Skin epidermis (tissue), 12 donors: ENCODE data around the gene PIWIL1.

Source experiments
- H3K27ac ChIP-seq, 21 experiments: fragments of 200-600 bp; sonication (generic) in 11 of 21; one replicate each; pipeline ENCODE4 v1.5.0; 2020; ENCODE audit warnings: mild to moderate bottlenecking in 3 of 21, inconsistent platforms in 2 of 21, moderate library complexity in 2 of 21
- H3K4me3 ChIP-seq, 7 experiments: fragments of 200-600 bp; sonication (generic) in 2 of 7; one replicate each; pipeline ENCODE4 v1.5.0; 2020; ENCODE audit warnings: inconsistent platforms in 2 of 7, mild to moderate bottlenecking in 2 of 7, moderate library complexity in 1 of 7

The PIWIL1 gene

GRCh38 chr12:130337488-130338303 lies at the start of gene PIWIL1:
TSS of gene PIWIL1 (plus strand) at chr12:130337887. CDS start at chr12:130342592, 4,705 bp downstream.
- no peak within 1 kb of the TSS for H3K27ac ChIP-seq
- no peak within 1 kb of the TSS for H3K4me3 ChIP-seq

- Histone ChIP-seq H3K27ac (peak overlapping the region in 1 of 21 experiments; percentile 22), H3K4me3 (no peak overlapping the region)
Observed at GRCh38 chr12:130288206-130288605, 49.5 kb upstream of the PIWIL1 start.

- Histone ChIP-seq H3K4me3 (no peak overlapping the region), H3K27ac (peak overlapping the region in 1 of 21 experiments; percentile 22)
Observed at GRCh38 chr12:130288691-130289090, 49.0 kb upstream of the PIWIL1 start.

GRCh38 chr12:130290114-130290513 lies 47.6 kb upstream of the PIWIL1 start:
- Histone ChIP-seq H3K4me3 (no peak overlapping the region), H3K27ac (no peak overlapping the region)

GRCh38 chr12:130298322-130299021 lies 39.2 kb upstream of the PIWIL1 start:
- Histone ChIP-seq H3K4me3 (no peak overlapping the region), H3K27ac (no peak overlapping the region)

GRCh38 chr12:130299574-130299973 lies 38.1 kb upstream of the PIWIL1 start:
- no peak overlapping the region for H3K27ac ChIP-seq
- no peak overlapping the region for H3K4me3 ChIP-seq

- no peak overlapping the region for H3K27ac ChIP-seq
- no peak overlapping the region for H3K4me3 ChIP-seq
Observed at GRCh38 chr12:130300090-130300489, 37.6 kb upstream of the PIWIL1 start.

GRCh38 chr12:130300737-130301535 lies 36.8 kb upstream of the PIWIL1 start:
- no peak overlapping the region for H3K27ac ChIP-seq
- no peak overlapping the region for H3K4me3 ChIP-seq

GRCh38 chr12:130301559-130301958 lies 36.1 kb upstream of the PIWIL1 start:
- H3K27ac ChIP-seq = no peak overlapping the region
- no peak overlapping the region for H3K4me3 ChIP-seq

GRCh38 chr12:130303781-130304180 lies 33.9 kb upstream of the PIWIL1 start:
- no peak overlapping the region for H3K4me3 ChIP-seq
- H3K27ac ChIP-seq = no peak overlapping the region

- no peak overlapping the region for H3K27ac ChIP-seq
- H3K4me3 ChIP-seq = no peak overlapping the region
Observed at GRCh38 chr12:130307859-130308258, 29.8 kb upstream of the PIWIL1 start.

GRCh38 chr12:130308393-130308792 lies 29.3 kb upstream of the PIWIL1 start:
- Histone ChIP-seq H3K4me3 (no peak overlapping the region), H3K27ac (no peak overlapping the region)

- no peak overlapping the region for H3K4me3 ChIP-seq
- H3K27ac ChIP-seq = no peak overlapping the region
Observed at GRCh38 chr12:130316251-130316650, 21.4 kb upstream of the PIWIL1 start.

GRCh38 chr12:130320536-130320935 lies 17.2 kb upstream of the PIWIL1 start:
- no peak overlapping the region for H3K4me3 ChIP-seq
- H3K27ac ChIP-seq = no peak overlapping the region

- H3K27ac ChIP-seq = no peak overlapping the region
- no peak overlapping the region for H3K4me3 ChIP-seq
Observed at GRCh38 chr12:130322263-130322662, 15.4 kb upstream of the PIWIL1 start.

- Histone ChIP-seq H3K4me3 (no peak overlapping the region), H3K27ac (no peak overlapping the region)
Observed at GRCh38 chr12:130330685-130331084, 7.0 kb upstream of the PIWIL1 start.

- H3K4me3 ChIP-seq = no peak overlapping the region
- no peak overlapping the region for H3K27ac ChIP-seq
Observed at GRCh38 chr12:130331146-130331545, 6.5 kb upstream of the PIWIL1 start.

- H3K27ac ChIP-seq = no peak overlapping the region
- no peak overlapping the region for H3K4me3 ChIP-seq
Observed at GRCh38 chr12:130333341-130333740, 4.3 kb upstream of the PIWIL1 start.

- no peak overlapping the region for H3K27ac ChIP-seq
- no peak overlapping the region for H3K4me3 ChIP-seq
Observed at GRCh38 chr12:130334399-130334798, 3.3 kb upstream of the PIWIL1 start.

- Histone ChIP-seq H3K4me3 (no peak overlapping the region), H3K27ac (no peak overlapping the region)
Observed at GRCh38 chr12:130334937-130335336, 2.8 kb upstream of the PIWIL1 start.
